Measurements from ENCODE around the gene NLRP9.

DNA sequence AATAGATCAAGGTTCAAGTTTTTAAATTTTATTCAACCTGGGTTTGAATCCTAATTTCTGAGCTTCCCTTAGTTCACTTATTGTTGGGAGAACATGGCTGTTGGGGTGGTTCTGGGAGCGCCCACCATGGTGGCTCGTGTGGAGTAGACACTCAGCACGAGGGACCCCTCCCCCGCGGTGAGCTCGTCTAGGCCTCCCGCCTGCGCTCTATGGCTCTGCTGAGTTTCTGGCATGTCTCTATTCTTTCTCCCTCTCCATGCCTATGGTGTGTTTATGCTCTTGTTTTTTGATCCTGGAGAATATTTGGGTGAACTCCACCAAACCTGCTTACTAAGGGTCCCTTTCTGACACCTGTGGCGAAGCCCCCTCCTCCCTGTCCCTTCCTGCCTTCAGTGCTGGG lies 64.7 kb downstream of the NLRP9 start:
- no peak for TF ChIP-seq CREB1 (CRISPR knock-in tag; IDR thresholded peaks at IDR 0.05)
- TF ChIP-seq, protein P1, sequence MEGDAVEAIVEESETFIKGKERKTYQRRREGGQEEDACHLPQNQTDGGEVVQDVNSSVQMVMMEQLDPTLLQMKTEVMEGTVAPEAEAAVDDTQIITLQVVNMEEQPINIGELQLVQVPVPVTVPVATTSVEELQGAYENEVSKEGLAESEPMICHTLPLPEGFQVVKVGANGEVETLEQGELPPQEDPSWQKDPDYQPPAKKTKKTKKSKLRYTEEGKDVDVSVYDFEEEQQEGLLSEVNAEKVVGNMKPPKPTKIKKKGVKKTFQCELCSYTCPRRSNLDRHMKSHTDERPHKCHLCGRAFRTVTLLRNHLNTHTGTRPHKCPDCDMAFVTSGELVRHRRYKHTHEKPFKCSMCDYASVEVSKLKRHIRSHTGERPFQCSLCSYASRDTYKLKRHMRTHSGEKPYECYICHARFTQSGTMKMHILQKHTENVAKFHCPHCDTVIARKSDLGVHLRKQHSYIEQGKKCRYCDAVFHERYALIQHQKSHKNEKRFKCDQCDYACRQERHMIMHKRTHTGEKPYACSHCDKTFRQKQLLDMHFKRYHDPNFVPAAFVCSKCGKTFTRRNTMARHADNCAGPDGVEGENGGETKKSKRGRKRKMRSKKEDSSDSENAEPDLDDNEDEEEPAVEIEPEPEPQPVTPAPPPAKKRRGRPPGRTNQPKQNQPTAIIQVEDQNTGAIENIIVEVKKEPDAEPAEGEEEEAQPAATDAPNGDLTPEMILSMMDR (IDR thresholded peaks at IDR 0.05), result no peak
